HCT116 (cell line): Measurements from ENCODE around the gene CLDN20. TPM values are rescaled to one million over a fixed set of nuclear protein-coding genes. Genes with fewer than 3 reads are reported as not detected.

Source experiments
- ATAC-seq: fragments of 200-7000 bp; cut with Tn5 transposase; 2 replicates; pipeline ENCODE4 v1.9.1; 2020; ENCODE audit warnings: mild to moderate bottlenecking, moderate library complexity
- BruUV-seq: library from RNA; stranded (reverse); fragments of 400-500 nt; replicated peaks from 2 replicates; lab custom pipeline; 2021; lab: Mats Ljungman, UMichigan
- CTCF ChIA-PET: fragments of 300-600 bp; sonication (Branson Sonifier 250); formaldehyde crosslinking; loops from one replicate; lab custom pipeline; 2021; ENCODE audit warnings: antibody characterized with exemption; lab: Charles Lee
- POLR2A ChIA-PET: fragments of 300-600, 350-600 bp; sonication (Branson Sonifier 250); formaldehyde crosslinking; loops from one replicate; lab custom pipeline; 2021; ENCODE audit warnings: antibody characterized with exemption; lab: Charles Lee
- RAD21 ChIA-PET, 2 experiments: fragments of 300-600 bp; sonication (Branson Sonifier 250); formaldehyde crosslinking; loops; one replicate each; lab custom pipeline; 2023; ENCODE audit warnings: low total read pairs in 2 of 2; ENCODE audit not compliant: uncharacterized antibody in 2 of 2, unreplicated experiment in 2 of 2, low non-redundant PET in 1 of 2; lab: Charles Lee
- DNase-seq: peaks from one replicate; pipeline ENCODE4 v3.0.0-alpha.2; 2010; ENCODE audit warnings: low read depth, low spot score
- H2AFZ ChIP-seq: fragments of 200-600 bp; shearing (Covaris generic), sonication (generic); 2 replicates; pipeline ENCODE4 v1.6.1; 2017; ENCODE audit warnings: low read depth, mixed run types, mixed read lengths, antibody characterized with exemption, low read length; ENCODE audit not compliant: poor library complexity, severe bottlenecking
- H3K27ac ChIP-seq: 2 replicates; pipeline ENCODE4 v1.5.1; 2012; ENCODE audit warnings: low read depth, low read length
- H3K27me3 ChIP-seq: fragments of 200-600 bp; sonication (generic); 2 replicates; pipeline ENCODE4 v1.6.1; 2016; ENCODE audit warnings: mixed run types, low read length, mixed read lengths; ENCODE audit not compliant: insufficient read depth
- H3K36me3 ChIP-seq, 2 experiments: fragments of 200-500 bp in 1 of 2; fragments of 200-600 bp in 1 of 2; sonication (Bioruptor generic) in 1 of 2; sonication (generic) in 1 of 2; 2 replicates each; pipeline versions ENCODE4 v1.5.1 to v1.6.1; 2014 to 2016; ENCODE audit warnings: low read length in 2 of 2, inconsistent platforms in 1 of 2, mixed read lengths in 1 of 2, mixed run types in 1 of 2; ENCODE audit not compliant: insufficient read depth in 2 of 2, control insufficient read depth in 1 of 2
- H3K4me1 ChIP-seq, 2 experiments: fragments of 200-600 bp in 1 of 2; sonication (generic) in 1 of 2; 2 replicates each; pipeline versions ENCODE4 v1.5.1 to v1.6.1; 2012 to 2017; ENCODE audit warnings: low read length in 2 of 2, inconsistent platforms in 1 of 2, mild to moderate bottlenecking in 1 of 2, mixed read lengths in 1 of 2, mixed run types in 1 of 2, moderate library complexity in 1 of 2; ENCODE audit not compliant: insufficient read depth in 2 of 2, control insufficient read depth in 1 of 2
- H3K4me2 ChIP-seq: fragments of 200-600 bp; sonication (generic); 2 replicates; pipeline ENCODE4 v1.6.1; 2017; ENCODE audit warnings: mixed run types, low read length, mixed read lengths
- H3K4me3 ChIP-seq, 2 experiments: fragments of 200-600 bp in 1 of 2; sonication (generic) in 1 of 2; replicated peaks in 1 of 2; 2 replicates each; pipeline ENCODE4 v1.5.1; 2011 to 2016; ENCODE audit warnings: low read length in 2 of 2, control low read depth in 1 of 2, low read depth in 1 of 2, mild to moderate bottlenecking in 1 of 2, mixed read lengths in 1 of 2, mixed run types in 1 of 2
- H3K79me2 ChIP-seq: fragments of 200-600 bp; sonication (generic); 2 replicates; pipeline ENCODE4 v1.6.1; 2017; ENCODE audit warnings: mild to moderate bottlenecking, mixed run types, low read length, moderate library complexity, mixed read lengths; ENCODE audit not compliant: insufficient read depth
- H3K9ac ChIP-seq: fragments of 200-600 bp; sonication (generic); 2 replicates; pipeline ENCODE4 v1.6.1; 2016; ENCODE audit warnings: low read length, mixed read lengths
- H3K9me2 ChIP-seq: fragments of 200-600 bp; sonication (generic), shearing (Covaris generic); 2 replicates; pipeline ENCODE4 v1.6.1; 2017; ENCODE audit warnings: mixed run types, mild to moderate bottlenecking, moderate library complexity; ENCODE audit not compliant: insufficient read depth
- H3K9me3 ChIP-seq, 2 experiments: fragments of 200-500 bp in 1 of 2; fragments of 200-600 bp in 1 of 2; sonication (Bioruptor generic) in 1 of 2; sonication (generic) in 1 of 2; 2 replicates each; pipeline ENCODE4 v1.6.1; 2014 to 2017; ENCODE audit warnings: low read length in 2 of 2, mixed read lengths in 2 of 2, inconsistent platforms in 1 of 2, low read depth in 1 of 2, mild to moderate bottlenecking in 1 of 2, mixed run types in 1 of 2, moderate library complexity in 1 of 2; ENCODE audit not compliant: control insufficient read depth in 1 of 2, insufficient read depth in 1 of 2
- H4K20me1 ChIP-seq: fragments of 200-600 bp; sonication (generic), shearing (Covaris generic); 2 replicates; pipeline ENCODE4 v1.6.1; 2017; ENCODE audit warnings: mixed run types, mild to moderate bottlenecking, moderate library complexity; ENCODE audit not compliant: insufficient read depth
- ATF3 ChIP-seq: IDR thresholded peaks from 2 replicates; pipeline ENCODE4 v1.6.1; 2012
- CBX3 ChIP-seq: IDR thresholded peaks from 2 replicates; pipeline ENCODE4 v1.6.1; 2012; ENCODE audit warnings: low read depth
- EGR1 ChIP-seq: IDR thresholded peaks from 2 replicates; pipeline ENCODE4 v1.6.1; 2012; ENCODE audit warnings: low read depth
- ELF1 ChIP-seq: IDR thresholded peaks from 2 replicates; pipeline ENCODE4 v1.6.1; 2012; ENCODE audit warnings: low read depth, borderline replicate concordance
- EZH2 ChIP-seq: fragments of 200-600 bp; sonication (generic); IDR thresholded peaks from 2 replicates; pipeline ENCODE4 v1.6.1; 2017; ENCODE audit warnings: antibody characterized with exemption, mixed run types
- JUND ChIP-seq: IDR thresholded peaks from 2 replicates; pipeline ENCODE4 v1.6.1; 2012
- MAX ChIP-seq: IDR thresholded peaks from 2 replicates; pipeline ENCODE4 v1.6.1; 2012
- POLR2A ChIP-seq: IDR thresholded peaks from 2 replicates; pipeline ENCODE4 v1.7.0; 2011; ENCODE audit warnings: borderline replicate concordance; ENCODE audit not compliant: insufficient read depth, insufficient read length; ENCODE audit errors: extremely low read depth
- POLR2AphosphoS5 ChIP-seq: IDR thresholded peaks from 2 replicates; pipeline ENCODE4 v1.6.1; 2011; ENCODE audit warnings: mild to moderate bottlenecking, low read depth, low read length, moderate library complexity
- RAD21 ChIP-seq: IDR thresholded peaks from 2 replicates; pipeline ENCODE4 v1.6.1; 2012; ENCODE audit warnings: low read depth, mild to moderate bottlenecking
- REST ChIP-seq: IDR thresholded peaks from 2 replicates; pipeline ENCODE4 v1.6.1; 2012; ENCODE audit warnings: low read depth
- SIN3A ChIP-seq: IDR thresholded peaks from 2 replicates; pipeline ENCODE4 v1.6.1; 2012; ENCODE audit warnings: low read depth
- SP1 ChIP-seq: IDR thresholded peaks from 2 replicates; pipeline ENCODE4 v1.6.1; 2012; ENCODE audit warnings: low read depth
- TCF7L2 ChIP-seq: IDR thresholded peaks from 2 replicates; pipeline ENCODE4 v1.7.0; 2011; ENCODE audit warnings: borderline replicate concordance, inconsistent platforms; ENCODE audit not compliant: insufficient read depth, insufficient read length; ENCODE audit errors: extremely low read depth
- ZFX ChIP-seq: fragments of 450-650 bp; IDR thresholded peaks from 2 replicates; pipeline ENCODE4 v1.6.1; 2017
- ZNF274 ChIP-seq: fragments of 200-500 bp; sonication (Bioruptor generic); IDR thresholded peaks from 2 replicates; pipeline ENCODE4 v1.6.1; 2014; ENCODE audit warnings: mild to moderate bottlenecking, low read depth, low read length, inconsistent platforms
- intact Hi-C: fragments of 100-400 bp; cut with micrococcal nuclease; formaldehyde crosslinking; loops from 2 replicates; pipeline ENCODE4 v1.10.0; 2022
- total RNA-seq: library from RNA; stranded (reverse); gene quantifications from one replicate; pipeline ENCODE4 v1.2.1, GENCODE V29; 2021; ENCODE audit not compliant: unreplicated experiment
- TF ChIP-seq, protein P1 (sequence below): IDR thresholded peaks from 2 replicates; pipeline ENCODE4 v1.6.1; 2011; ENCODE audit warnings: mild to moderate bottlenecking, low read length, moderate library complexity; ENCODE audit not compliant: insufficient replicate concordance; ENCODE audit errors: extremely low read depth

Gene CLDN20
- total RNA-seq, 1 experiment from 2014 or later = not detected

DNA sequence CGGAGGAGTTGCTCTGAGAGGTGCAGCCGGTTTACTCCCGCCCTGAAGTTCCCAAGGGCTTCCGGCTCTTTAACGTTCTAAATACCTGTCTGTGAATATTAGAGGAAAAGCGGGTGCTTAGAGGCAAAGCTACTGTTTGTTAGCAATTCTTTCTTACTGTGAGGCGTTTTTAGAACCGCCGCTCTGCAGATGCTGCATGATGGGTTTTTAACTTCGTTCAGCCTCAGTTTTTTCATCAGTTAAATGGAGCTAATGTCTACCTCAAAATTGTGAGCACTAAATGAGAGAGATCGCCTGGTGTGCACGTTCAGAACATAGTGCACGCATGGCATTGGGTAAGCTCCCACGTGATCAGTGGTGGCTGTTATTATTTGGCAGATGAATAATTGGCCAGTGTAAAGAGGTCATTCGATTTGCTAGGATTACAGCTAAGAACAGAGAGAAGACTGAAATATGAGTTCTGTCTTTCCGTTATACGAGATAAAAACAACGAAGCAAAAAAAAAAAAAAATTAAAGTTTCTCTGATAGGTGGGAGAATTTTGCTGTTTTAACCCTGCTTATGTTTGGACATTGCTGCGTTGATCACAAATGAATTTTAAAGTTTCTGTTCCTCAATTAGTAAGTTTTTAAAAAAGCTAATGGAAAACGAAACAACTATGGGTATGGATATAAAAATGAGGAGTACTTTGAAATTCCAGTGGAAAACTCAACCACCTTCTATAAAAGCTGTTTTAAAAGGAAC is 51.1 kb downstream of the CLDN20 start:
- Histone ChIP-seq H3K9ac (peak overlapping the region; percentile 87), H3K9me2 (no peaks in the 10 kb centered on the region), H3K36me3 (peaks cover 0 to 9% of the 10 kb centered on the region in 2 experiments; a peak in 3 of 4 replicates), H4K20me1 (no peaks in the 10 kb centered on the region), H3K27ac (peak overlapping the region; percentile 77), H3K79me2 (peaks cover 22% of the 10 kb centered on the region), H3K4me2 (peak overlapping the region; percentile 83), H2AFZ (peak overlapping the region; percentile 84), H3K9me3 (no peaks in the 10 kb centered on the region), H3K4me1 (peaks cover 5 to 14% of the 10 kb centered on the region in 2 experiments; a peak in 3 of 4 replicates), H3K27me3 (no peaks in the 10 kb centered on the region), H3K4me3 (peak overlapping the region; percentile 89 to 92)
- ChIA-PET POLR2A (interaction anchor here (0.7 kb wide), 1 partner anchor 253 kb away, joined by 3 read pairs; no protein-coding TSS in a partner anchor), RAD21 (no interaction called here), CTCF (interaction anchor here (1.1 to 1.6 kb wide), 4 partner anchors 16 to 1731 kb away, joined by 3 to 5 read pairs (median 4); no protein-coding TSS in a partner anchor)
- DNase-seq (peak; percentile 82), ATAC-seq (peak; percentile 59)
- intact Hi-C loops = loop anchor here (5.0 kb wide), 2 partner anchors 138 to 638 kb away; no protein-coding TSS in a partner anchor
- TF ChIP-seq SIN3A (peak; percentile 68; the same call in 1 of the 2 replicates), TCF7L2 (no peak), ZNF274 (no peak), ATF3 (no peak), EZH2 (no peak), REST (no peak), POLR2A (peak; percentile 88), EGR1 (no peak), ZFX (no peak), MAX (peak; percentile 92), POLR2AphosphoS5 (peak; percentile 66), ELF1 (peak; percentile 9; the same call in 1 of the 2 replicates), SP1 (peak; percentile 5), JUND (no peak), RAD21 (peak; percentile 16; the same call in 1 of the 2 replicates), CBX3 (peak; percentile 68; the same call in 1 of the 2 replicates)
- TF ChIP-seq, protein P1, sequence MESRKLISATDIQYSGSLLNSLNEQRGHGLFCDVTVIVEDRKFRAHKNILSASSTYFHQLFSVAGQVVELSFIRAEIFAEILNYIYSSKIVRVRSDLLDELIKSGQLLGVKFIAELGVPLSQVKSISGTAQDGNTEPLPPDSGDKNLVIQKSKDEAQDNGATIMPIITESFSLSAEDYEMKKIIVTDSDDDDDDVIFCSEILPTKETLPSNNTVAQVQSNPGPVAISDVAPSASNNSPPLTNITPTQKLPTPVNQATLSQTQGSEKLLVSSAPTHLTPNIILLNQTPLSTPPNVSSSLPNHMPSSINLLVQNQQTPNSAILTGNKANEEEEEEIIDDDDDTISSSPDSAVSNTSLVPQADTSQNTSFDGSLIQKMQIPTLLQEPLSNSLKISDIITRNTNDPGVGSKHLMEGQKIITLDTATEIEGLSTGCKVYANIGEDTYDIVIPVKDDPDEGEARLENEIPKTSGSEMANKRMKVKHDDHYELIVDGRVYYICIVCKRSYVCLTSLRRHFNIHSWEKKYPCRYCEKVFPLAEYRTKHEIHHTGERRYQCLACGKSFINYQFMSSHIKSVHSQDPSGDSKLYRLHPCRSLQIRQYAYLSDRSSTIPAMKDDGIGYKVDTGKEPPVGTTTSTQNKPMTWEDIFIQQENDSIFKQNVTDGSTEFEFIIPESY = no peak
- TSS peak; percentile 94 for BruUV-seq
